IPS-18c (cell line): ENCODE data around the gene ZNFX1.
A peak's percentile ranks its signal among the peaks of the same experiment; 100 is the strongest.
"Not testable (repeated sequence)": the region's sequence is repeated elsewhere in the genome, so short reads cannot be mapped to it uniquely, and the experiment has no call there.

Source experiments
- H3K4me3 ChIP-seq: 2 replicates; pipeline ENCODE4 v1.7.0; 2013; ENCODE audit warnings: low read depth, mild to moderate bottlenecking, low read length, moderate library complexity; ENCODE audit not compliant: insufficient read depth
- H3K9me3 ChIP-seq: one replicate; pipeline ENCODE4 v1.6.1; 2013; ENCODE audit warnings: mild to moderate bottlenecking, low read length, moderate library complexity; ENCODE audit not compliant: control insufficient read depth, insufficient read depth

Gene ZNFX1

GRCh38 chr20:49236301-49236700 is 41.6 kb downstream of the ZNFX1 start:
- Histone ChIP-seq H3K9me3 (no peaks in the 10 kb centered on the region), H3K4me3 (no peak overlapping the region)

- no peaks in the 10 kb centered on the region for H3K9me3 ChIP-seq
- H3K4me3 ChIP-seq = no peak overlapping the region
Measured at GRCh38 chr20:49234831-49235230, 43.0 kb downstream of the ZNFX1 start.

GRCh38 chr20:49233226-49233625 is 44.6 kb downstream of the ZNFX1 start:
- no peak overlapping the region for H3K4me3 ChIP-seq
- H3K9me3 ChIP-seq = no peaks in the 10 kb centered on the region

- H3K9me3 ChIP-seq = no peaks in the 10 kb centered on the region
- H3K4me3 ChIP-seq = no peak overlapping the region
Measured at GRCh38 chr20:49231471-49231870, 46.4 kb downstream of the ZNFX1 start.

GRCh38 chr20:49230561-49231133 is 47.2 kb downstream of the ZNFX1 start:
- H3K9me3 ChIP-seq = no peaks in the 10 kb centered on the region

GRCh38 chr20:49230021-49230420 is 47.8 kb downstream of the ZNFX1 start:
- no peaks in the 10 kb centered on the region for H3K9me3 ChIP-seq

More at GRCh38 chr20:49230561-49231133, 47.2 kb downstream of the ZNFX1 start:
- H3K4me3 ChIP-seq = no peak overlapping the region

GRCh38 chr20:49229381-49229780 is 48.5 kb downstream of the ZNFX1 start:
- H3K9me3 ChIP-seq = no peaks in the 10 kb centered on the region
- H3K4me3 ChIP-seq = no peak overlapping the region

More at GRCh38 chr20:49230021-49230420, 47.8 kb downstream of the ZNFX1 start:
- no peak overlapping the region for H3K4me3 ChIP-seq

GRCh38 chr20:49228676-49229075 is 49.2 kb downstream of the ZNFX1 start:
- no peaks in the 10 kb centered on the region for H3K9me3 ChIP-seq
- H3K4me3 ChIP-seq = no peak overlapping the region

- Histone ChIP-seq H3K4me3 (no peak overlapping the region), H3K9me3 (no peaks in the 10 kb centered on the region)
Measured at GRCh38 chr20:49225896-49226295, 52.0 kb downstream of the ZNFX1 start.

GRCh38 chr20:49219924-49220831 is 57.7 kb downstream of the ZNFX1 start:
- peak overlapping the region; percentile 70 for H3K4me3 ChIP-seq

GRCh38 chr20:49219091-49219923 is 58.5 kb downstream of the ZNFX1 start, which contains the start of gene DDX27:
Gene DDX27 (plus strand): TSS chr20:49219416. CDS start chr20:49219449, 33 bp downstream.
- Histone ChIP-seq H3K4me3 (peak within 1 kb of the TSS; percentile 70), H3K9me3 (no peaks in the 10 kb centered on the region)

More at GRCh38 chr20:49219924-49220831, 57.7 kb downstream of the ZNFX1 start:
- H3K9me3 ChIP-seq = no peaks in the 10 kb centered on the region

- not testable (repeated sequence) for H3K4me3 ChIP-seq, H3K9me3 ChIP-seq
Measured at GRCh38 chr20:49218739-49219090, 59.1 kb downstream of the ZNFX1 start.

- no peak overlapping the region for H3K4me3 ChIP-seq
- no peaks in the 10 kb centered on the region for H3K9me3 ChIP-seq
Measured at GRCh38 chr20:49216991-49217578, 60.8 kb downstream of the ZNFX1 start.

GRCh38 chr20:49215232-49215631 is 62.6 kb downstream of the ZNFX1 start:
- Histone ChIP-seq H3K9me3 (no peaks in the 10 kb centered on the region), H3K4me3 (no peak overlapping the region)

GRCh38 chr20:49214571-49214970 is 63.3 kb downstream of the ZNFX1 start:
- Histone ChIP-seq H3K9me3 (no peaks in the 10 kb centered on the region), H3K4me3 (no peak overlapping the region)

- Histone ChIP-seq H3K9me3 (no peaks in the 10 kb centered on the region), H3K4me3 (no peak overlapping the region)
Measured at GRCh38 chr20:49210757-49211110, 67.1 kb downstream of the ZNFX1 start.

- Histone ChIP-seq H3K4me3 (no peak overlapping the region), H3K9me3 (no peaks in the 10 kb centered on the region)
Measured at GRCh38 chr20:49210101-49210756, 67.6 kb downstream of the ZNFX1 start.
